GM23338 (cell line): ENCODE data around the gene SELE. TPM values are rescaled to one million over a fixed set of nuclear protein-coding genes. Genes with fewer than 3 reads are reported as not detected.

Source experiments
- ATAC-seq: fragments of 200-7000 bp; cut with Tn5 transposase; 3 replicates; pipeline ENCODE4 v1.9.1; 2020
- DNase-seq: peaks from one replicate; pipeline ENCODE4 v3.0.0-alpha.2; 2015; ENCODE audit warnings: low spot score
- H2AFZ ChIP-seq: fragments of 200-600 bp; sonication (generic); 2 replicates; pipeline ENCODE4 v1.8.0; 2016; ENCODE audit warnings: antibody characterized with exemption, mild to moderate bottlenecking, moderate library complexity
- H3F3A ChIP-seq: fragments of 200-600 bp; sonication (generic); replicated peaks from 2 replicates; pipeline ENCODE4 v1.8.0; 2017; ENCODE audit warnings: antibody characterized with exemption, mixed run types, low read depth
- H3K27ac ChIP-seq: fragments of 200-600 bp; sonication (generic); 2 replicates; pipeline ENCODE4 v1.6.1; 2016; ENCODE audit warnings: low read depth
- H3K27me3 ChIP-seq: fragments of 200-600 bp; sonication (generic); 2 replicates; pipeline ENCODE4 v1.8.0; 2016; ENCODE audit warnings: mild to moderate bottlenecking, mixed run types, moderate library complexity; ENCODE audit not compliant: insufficient read depth
- H3K36me3 ChIP-seq: fragments of 200-600 bp; sonication (generic); 2 replicates; pipeline ENCODE4 v1.8.0; 2016; ENCODE audit warnings: mild to moderate bottlenecking; ENCODE audit not compliant: insufficient read depth
- H3K4me1 ChIP-seq: fragments of 200-600 bp; sonication (generic); 2 replicates; pipeline ENCODE4 v1.8.0; 2016; ENCODE audit warnings: mild to moderate bottlenecking, moderate library complexity; ENCODE audit not compliant: insufficient read depth
- H3K4me2 ChIP-seq: fragments of 200-600 bp; sonication (generic); 2 replicates; pipeline ENCODE4 v1.7.1; 2017; ENCODE audit warnings: mixed run types
- H3K4me3 ChIP-seq: fragments of 200-600 bp; sonication (generic); 2 replicates; pipeline ENCODE4 v1.6.1; 2016; ENCODE audit warnings: mixed run types
- H3K79me2 ChIP-seq: fragments of 200-600 bp; sonication (generic); replicated peaks from 2 replicates; pipeline ENCODE4 v1.8.0; 2017; ENCODE audit warnings: mild to moderate bottlenecking; ENCODE audit not compliant: insufficient read depth
- H3K9me2 ChIP-seq: fragments of 200-600 bp; sonication (generic); 2 replicates; pipeline ENCODE4 v1.8.0; 2017; ENCODE audit not compliant: insufficient read depth
- H4K20me1 ChIP-seq: fragments of 200-600 bp; sonication (generic); replicated peaks from 2 replicates; pipeline ENCODE4 v1.8.0; 2017; ENCODE audit warnings: mild to moderate bottlenecking; ENCODE audit not compliant: insufficient read depth
- H3K27ac Mint-ChIP-seq: 2 replicates; pipeline ENCODE4 v1.8.0; 2020; ENCODE audit warnings: inconsistent platforms, mild to moderate bottlenecking, moderate library complexity, mixed read lengths
- H3K27me3 Mint-ChIP-seq: 3 replicates; pipeline ENCODE4 v1.8.0; 2022; ENCODE audit warnings: low read depth, mild to moderate bottlenecking, moderate library complexity, mixed read lengths, inconsistent platforms; ENCODE audit not compliant: insufficient read depth, poor library complexity
- H3K36me3 Mint-ChIP-seq: 3 replicates; pipeline ENCODE4 v1.8.0; 2021; ENCODE audit warnings: low read depth, mild to moderate bottlenecking, inconsistent platforms, moderate library complexity, mixed read lengths
- H3K4me1 Mint-ChIP-seq: 3 replicates; pipeline ENCODE4 v1.8.0; 2020; ENCODE audit warnings: mild to moderate bottlenecking, inconsistent platforms, mixed read lengths
- H3K4me3 Mint-ChIP-seq: 3 replicates; pipeline ENCODE4 v1.8.0; 2021; ENCODE audit warnings: moderate library complexity, mild to moderate bottlenecking, inconsistent platforms, mixed read lengths
- H3K9me3 Mint-ChIP-seq: 3 replicates; pipeline ENCODE4 v1.8.0; 2020; ENCODE audit warnings: moderate library complexity, mild to moderate bottlenecking, inconsistent platforms, mixed read lengths
- CREB1 ChIP-seq: fragments of 250-450 bp; sonication (Bioruptor Pico); IDR thresholded peaks from 2 replicates; pipeline ENCODE4 v1.5.0; 2020; ENCODE audit warnings: low read depth, mild to moderate bottlenecking, moderate library complexity
- EZH2 ChIP-seq: fragments of 200-600 bp; sonication (generic); IDR thresholded peaks from one replicate; pipeline ENCODE4 v1.8.0; 2017; ENCODE audit warnings: antibody characterized with exemption, mild to moderate bottlenecking, low read depth; ENCODE audit not compliant: unreplicated experiment
- EZH2phosphoT487 ChIP-seq: fragments of 200-600 bp; sonication (generic); IDR thresholded peaks from one replicate; pipeline ENCODE4 v1.8.1; 2018; ENCODE audit warnings: antibody characterized with exemption; ENCODE audit not compliant: unreplicated experiment
- JUNB ChIP-seq: IDR thresholded peaks from one replicate; pipeline ENCODE4 v1.6.1; 2016; ENCODE audit warnings: antibody characterized with exemption; ENCODE audit not compliant: unreplicated experiment
- NANOG ChIP-seq: IDR thresholded peaks from 2 replicates; pipeline ENCODE4 v1.6.1; 2016; ENCODE audit warnings: antibody characterized with exemption, borderline replicate concordance
- POLR2AphosphoS5 ChIP-seq: IDR thresholded peaks from 2 replicates; pipeline ENCODE4 v1.6.1; 2016; ENCODE audit warnings: antibody characterized with exemption, low read depth
- STAT1 ChIP-seq: IDR thresholded peaks from one replicate; pipeline ENCODE4 v1.6.1; 2016; ENCODE audit warnings: antibody characterized with exemption; ENCODE audit not compliant: unreplicated experiment
- ZNF114 ChIP-seq: fragments of 250-450 bp; sonication (Bioruptor Pico); IDR thresholded peaks from 2 replicates; pipeline ENCODE4 v1.5.0; 2020; ENCODE audit warnings: mild to moderate bottlenecking, moderate library complexity
- ZNF331 ChIP-seq: fragments of 250-450 bp; sonication (Bioruptor Pico); IDR thresholded peaks from 2 replicates; pipeline ENCODE4 v1.5.0; 2020; ENCODE audit warnings: low read depth, mild to moderate bottlenecking, moderate library complexity
- polyA plus RNA-seq: library from polyadenylated mRNA; unstranded; fragments of >200 nt; fragmentation: Nextera tagmentation; extraction: Ambion mirVana; gene quantifications from 2 replicates; pipeline ENCODE4 v1.2.1, GENCODE V29; 2016
- total RNA-seq: library from RNA; depleted of rRNA; stranded (reverse); fragments of >200 nt; shearing (Covaris generic); gene quantifications from 2 replicates; pipeline ENCODE4 v1.2.3, GENCODE V29; 2014
- TF ChIP-seq, protein P1 (sequence below): IDR thresholded peaks from one replicate; pipeline ENCODE4 v1.6.1; 2018; ENCODE audit warnings: antibody characterized with exemption; ENCODE audit not compliant: unreplicated experiment
- TF ChIP-seq, protein P2 (sequence below), 2 experiments: fragments of 200-600 bp in 1 of 2; sonication (generic) in 1 of 2; conservative IDR thresholded peaks; 2 replicates each; pipeline versions ENCODE4 v1.5.1 to v1.6.1; 2016 to 2017; ENCODE audit warnings: antibody characterized with exemption in 2 of 2, low read depth in 2 of 2, mild to moderate bottlenecking in 2 of 2, moderate library complexity in 1 of 2
- TF ChIP-seq, protein P3 (sequence below): fragments of 250-450 bp; sonication (Bioruptor Pico); IDR thresholded peaks from 2 replicates; pipeline ENCODE4 v1.5.0; 2020; ENCODE audit warnings: mild to moderate bottlenecking, moderate library complexity
- TF ChIP-seq, protein P4 (sequence below): IDR thresholded peaks from 2 replicates; pipeline ENCODE4 v1.6.1; 2016; ENCODE audit warnings: antibody characterized with exemption

Gene SELE
- total and polyA plus RNA-seq, 2 experiments from 2014 or later, result not detected

DNA sequence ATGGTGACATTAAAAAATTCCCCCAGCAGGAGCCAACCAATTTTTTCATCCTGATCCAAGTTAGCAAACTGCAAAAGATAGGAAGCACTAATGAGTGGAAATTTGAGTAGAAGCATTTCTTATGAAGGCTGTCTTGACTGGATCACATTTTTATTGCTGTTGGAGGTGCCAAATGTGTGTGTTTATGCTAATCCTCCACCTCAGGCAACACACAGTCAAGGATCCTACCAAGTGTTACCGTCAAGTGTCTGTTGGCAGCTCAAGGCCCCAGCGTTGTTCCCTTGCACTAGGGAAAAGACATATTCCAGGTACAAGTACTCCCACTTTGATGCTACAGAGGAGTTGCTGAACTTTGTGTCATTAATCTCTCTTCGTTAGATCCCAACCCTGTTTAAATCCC is 42.6 kb upstream of the SELE start:
- TF ChIP-seq ZNF331 (CRISPR knock-in tag) (no peak), EZH2phosphoT487 (no peak), STAT1 (no peak), NANOG (no peak), ZNF114 (CRISPR knock-in tag) (no peak), CREB1 (CRISPR knock-in tag) (no peak), POLR2AphosphoS5 (no peak), JUNB (no peak), EZH2 (no peak)
- TF ChIP-seq, protein P1, sequence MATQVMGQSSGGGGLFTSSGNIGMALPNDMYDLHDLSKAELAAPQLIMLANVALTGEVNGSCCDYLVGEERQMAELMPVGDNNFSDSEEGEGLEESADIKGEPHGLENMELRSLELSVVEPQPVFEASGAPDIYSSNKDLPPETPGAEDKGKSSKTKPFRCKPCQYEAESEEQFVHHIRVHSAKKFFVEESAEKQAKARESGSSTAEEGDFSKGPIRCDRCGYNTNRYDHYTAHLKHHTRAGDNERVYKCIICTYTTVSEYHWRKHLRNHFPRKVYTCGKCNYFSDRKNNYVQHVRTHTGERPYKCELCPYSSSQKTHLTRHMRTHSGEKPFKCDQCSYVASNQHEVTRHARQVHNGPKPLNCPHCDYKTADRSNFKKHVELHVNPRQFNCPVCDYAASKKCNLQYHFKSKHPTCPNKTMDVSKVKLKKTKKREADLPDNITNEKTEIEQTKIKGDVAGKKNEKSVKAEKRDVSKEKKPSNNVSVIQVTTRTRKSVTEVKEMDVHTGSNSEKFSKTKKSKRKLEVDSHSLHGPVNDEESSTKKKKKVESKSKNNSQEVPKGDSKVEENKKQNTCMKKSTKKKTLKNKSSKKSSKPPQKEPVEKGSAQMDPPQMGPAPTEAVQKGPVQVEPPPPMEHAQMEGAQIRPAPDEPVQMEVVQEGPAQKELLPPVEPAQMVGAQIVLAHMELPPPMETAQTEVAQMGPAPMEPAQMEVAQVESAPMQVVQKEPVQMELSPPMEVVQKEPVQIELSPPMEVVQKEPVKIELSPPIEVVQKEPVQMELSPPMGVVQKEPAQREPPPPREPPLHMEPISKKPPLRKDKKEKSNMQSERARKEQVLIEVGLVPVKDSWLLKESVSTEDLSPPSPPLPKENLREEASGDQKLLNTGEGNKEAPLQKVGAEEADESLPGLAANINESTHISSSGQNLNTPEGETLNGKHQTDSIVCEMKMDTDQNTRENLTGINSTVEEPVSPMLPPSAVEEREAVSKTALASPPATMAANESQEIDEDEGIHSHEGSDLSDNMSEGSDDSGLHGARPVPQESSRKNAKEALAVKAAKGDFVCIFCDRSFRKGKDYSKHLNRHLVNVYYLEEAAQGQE, result no peak
- TF ChIP-seq, protein P2, sequence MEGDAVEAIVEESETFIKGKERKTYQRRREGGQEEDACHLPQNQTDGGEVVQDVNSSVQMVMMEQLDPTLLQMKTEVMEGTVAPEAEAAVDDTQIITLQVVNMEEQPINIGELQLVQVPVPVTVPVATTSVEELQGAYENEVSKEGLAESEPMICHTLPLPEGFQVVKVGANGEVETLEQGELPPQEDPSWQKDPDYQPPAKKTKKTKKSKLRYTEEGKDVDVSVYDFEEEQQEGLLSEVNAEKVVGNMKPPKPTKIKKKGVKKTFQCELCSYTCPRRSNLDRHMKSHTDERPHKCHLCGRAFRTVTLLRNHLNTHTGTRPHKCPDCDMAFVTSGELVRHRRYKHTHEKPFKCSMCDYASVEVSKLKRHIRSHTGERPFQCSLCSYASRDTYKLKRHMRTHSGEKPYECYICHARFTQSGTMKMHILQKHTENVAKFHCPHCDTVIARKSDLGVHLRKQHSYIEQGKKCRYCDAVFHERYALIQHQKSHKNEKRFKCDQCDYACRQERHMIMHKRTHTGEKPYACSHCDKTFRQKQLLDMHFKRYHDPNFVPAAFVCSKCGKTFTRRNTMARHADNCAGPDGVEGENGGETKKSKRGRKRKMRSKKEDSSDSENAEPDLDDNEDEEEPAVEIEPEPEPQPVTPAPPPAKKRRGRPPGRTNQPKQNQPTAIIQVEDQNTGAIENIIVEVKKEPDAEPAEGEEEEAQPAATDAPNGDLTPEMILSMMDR (conservative IDR thresholded peaks at IDR 0.05; ENCODE audit: low read depth in 2 of 2), result no peak
- TF ChIP-seq, protein P3, sequence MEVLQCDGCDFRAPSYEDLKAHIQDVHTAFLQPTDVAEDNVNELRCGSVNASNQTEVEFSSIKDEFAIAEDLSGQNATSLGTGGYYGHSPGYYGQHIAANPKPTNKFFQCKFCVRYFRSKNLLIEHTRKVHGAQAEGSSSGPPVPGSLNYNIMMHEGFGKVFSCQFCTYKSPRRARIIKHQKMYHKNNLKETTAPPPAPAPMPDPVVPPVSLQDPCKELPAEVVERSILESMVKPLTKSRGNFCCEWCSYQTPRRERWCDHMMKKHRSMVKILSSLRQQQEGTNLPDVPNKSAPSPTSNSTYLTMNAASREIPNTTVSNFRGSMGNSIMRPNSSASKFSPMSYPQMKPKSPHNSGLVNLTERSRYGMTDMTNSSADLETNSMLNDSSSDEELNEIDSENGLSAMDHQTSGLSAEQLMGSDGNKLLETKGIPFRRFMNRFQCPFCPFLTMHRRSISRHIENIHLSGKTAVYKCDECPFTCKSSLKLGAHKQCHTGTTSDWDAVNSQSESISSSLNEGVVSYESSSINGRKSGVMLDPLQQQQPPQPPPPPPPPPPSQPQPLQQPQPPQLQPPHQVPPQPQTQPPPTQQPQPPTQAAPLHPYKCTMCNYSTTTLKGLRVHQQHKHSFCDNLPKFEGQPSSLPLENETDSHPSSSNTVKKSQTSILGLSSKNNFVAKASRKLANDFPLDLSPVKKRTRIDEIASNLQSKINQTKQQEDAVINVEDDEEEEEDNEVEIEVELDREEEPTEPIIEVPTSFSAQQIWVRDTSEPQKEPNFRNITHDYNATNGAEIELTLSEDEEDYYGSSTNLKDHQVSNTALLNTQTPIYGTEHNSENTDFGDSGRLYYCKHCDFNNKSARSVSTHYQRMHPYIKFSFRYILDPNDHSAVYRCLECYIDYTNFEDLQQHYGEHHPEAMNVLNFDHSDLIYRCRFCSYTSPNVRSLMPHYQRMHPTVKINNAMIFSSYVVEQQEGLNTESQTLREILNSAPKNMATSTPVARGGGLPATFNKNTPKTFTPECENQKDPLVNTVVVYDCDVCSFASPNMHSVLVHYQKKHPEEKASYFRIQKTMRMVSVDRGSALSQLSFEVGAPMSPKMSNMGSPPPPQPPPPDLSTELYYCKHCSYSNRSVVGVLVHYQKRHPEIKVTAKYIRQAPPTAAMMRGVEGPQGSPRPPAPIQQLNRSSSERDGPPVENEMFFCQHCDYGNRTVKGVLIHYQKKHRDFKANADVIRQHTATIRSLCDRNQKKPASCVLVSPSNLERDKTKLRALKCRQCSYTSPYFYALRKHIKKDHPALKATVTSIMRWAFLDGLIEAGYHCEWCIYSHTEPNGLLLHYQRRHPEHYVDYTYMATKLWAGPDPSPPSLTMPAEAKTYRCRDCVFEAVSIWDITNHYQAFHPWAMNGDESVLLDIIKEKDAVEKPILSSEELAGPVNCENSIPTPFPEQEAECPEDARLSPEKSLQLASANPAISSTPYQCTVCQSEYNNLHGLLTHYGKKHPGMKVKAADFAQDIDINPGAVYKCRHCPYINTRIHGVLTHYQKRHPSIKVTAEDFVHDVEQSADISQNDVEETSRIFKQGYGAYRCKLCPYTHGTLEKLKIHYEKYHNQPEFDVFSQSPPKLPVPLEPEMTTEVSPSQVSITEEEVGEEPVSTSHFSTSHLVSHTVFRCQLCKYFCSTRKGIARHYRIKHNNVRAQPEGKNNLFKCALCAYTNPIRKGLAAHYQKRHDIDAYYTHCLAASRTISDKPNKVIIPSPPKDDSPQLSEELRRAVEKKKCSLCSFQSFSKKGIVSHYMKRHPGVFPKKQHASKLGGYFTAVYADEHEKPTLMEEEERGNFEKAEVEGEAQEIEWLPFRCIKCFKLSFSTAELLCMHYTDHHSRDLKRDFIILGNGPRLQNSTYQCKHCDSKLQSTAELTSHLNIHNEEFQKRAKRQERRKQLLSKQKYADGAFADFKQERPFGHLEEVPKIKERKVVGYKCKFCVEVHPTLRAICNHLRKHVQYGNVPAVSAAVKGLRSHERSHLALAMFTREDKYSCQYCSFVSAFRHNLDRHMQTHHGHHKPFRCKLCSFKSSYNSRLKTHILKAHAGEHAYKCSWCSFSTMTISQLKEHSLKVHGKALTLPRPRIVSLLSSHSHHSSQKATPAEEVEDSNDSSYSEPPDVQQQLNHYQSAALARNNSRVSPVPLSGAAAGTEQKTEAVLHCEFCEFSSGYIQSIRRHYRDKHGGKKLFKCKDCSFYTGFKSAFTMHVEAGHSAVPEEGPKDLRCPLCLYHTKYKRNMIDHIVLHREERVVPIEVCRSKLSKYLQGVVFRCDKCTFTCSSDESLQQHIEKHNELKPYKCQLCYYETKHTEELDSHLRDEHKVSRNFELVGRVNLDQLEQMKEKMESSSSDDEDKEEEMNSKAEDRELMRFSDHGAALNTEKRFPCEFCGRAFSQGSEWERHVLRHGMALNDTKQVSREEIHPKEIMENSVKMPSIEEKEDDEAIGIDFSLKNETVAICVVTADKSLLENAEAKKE (CRISPR knock-in tag), result no peak
- TF ChIP-seq, protein P4, sequence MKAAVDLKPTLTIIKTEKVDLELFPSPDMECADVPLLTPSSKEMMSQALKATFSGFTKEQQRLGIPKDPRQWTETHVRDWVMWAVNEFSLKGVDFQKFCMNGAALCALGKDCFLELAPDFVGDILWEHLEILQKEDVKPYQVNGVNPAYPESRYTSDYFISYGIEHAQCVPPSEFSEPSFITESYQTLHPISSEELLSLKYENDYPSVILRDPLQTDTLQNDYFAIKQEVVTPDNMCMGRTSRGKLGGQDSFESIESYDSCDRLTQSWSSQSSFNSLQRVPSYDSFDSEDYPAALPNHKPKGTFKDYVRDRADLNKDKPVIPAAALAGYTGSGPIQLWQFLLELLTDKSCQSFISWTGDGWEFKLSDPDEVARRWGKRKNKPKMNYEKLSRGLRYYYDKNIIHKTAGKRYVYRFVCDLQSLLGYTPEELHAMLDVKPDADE, result no peak
- Mint-ChIP-seq H3K9me3 (no peaks in the 10 kb centered on the region; the same call in 2 of the 3 replicates), H3K27me3 (no peaks in the 10 kb centered on the region), H3K4me1 (peaks cover 23% of the 10 kb centered on the region), H3K4me3 (no peak overlapping the region), H3K36me3 (no peaks in the 10 kb centered on the region; the same call in 2 of the 3 replicates), H3K27ac (no peak overlapping the region)
- Histone ChIP-seq H3K4me3 (no peak overlapping the region), H4K20me1 (no peaks in the 10 kb centered on the region), H3K27ac (no peak overlapping the region), H2AFZ (peak overlapping the region; percentile 25; the same call in 1 of the 2 replicates), H3K9me2 (no peaks in the 10 kb centered on the region), H3K36me3 (no peaks in the 10 kb centered on the region), H3K4me2 (no peak overlapping the region), H3F3A (no peaks in the 10 kb centered on the region), H3K79me2 (no peaks in the 10 kb centered on the region), H3K27me3 (no peaks in the 10 kb centered on the region), H3K4me1 (peaks cover 9% of the 10 kb centered on the region; the same call in 1 of the 2 replicates)
- no peak for DNase-seq
- no peak for ATAC-seq
